D721Med (cell line): ENCODE data around the gene ACVR1.

Experiments used
- DNase-seq: peaks from one replicate; pipeline ENCODE4 v3.0.0; 2011; ENCODE audit warnings: low spot score; ENCODE audit not compliant: insufficient read length
- FAIRE-seq: peaks from 2 replicates; lab custom pipeline; 2011; peaks lifted over from hg19 to GRCh38; lab: Jason Lieb, UNC
- TF ChIP-seq, protein P1 (sequence below): IDR thresholded peaks from 2 replicates; pipeline ENCODE4 v1.5.1; 2012; ENCODE audit warnings: mild to moderate bottlenecking, control low read depth; ENCODE audit not compliant: insufficient read depth; ENCODE audit errors: missing control alignments

ACVR1 gene

DNA sequence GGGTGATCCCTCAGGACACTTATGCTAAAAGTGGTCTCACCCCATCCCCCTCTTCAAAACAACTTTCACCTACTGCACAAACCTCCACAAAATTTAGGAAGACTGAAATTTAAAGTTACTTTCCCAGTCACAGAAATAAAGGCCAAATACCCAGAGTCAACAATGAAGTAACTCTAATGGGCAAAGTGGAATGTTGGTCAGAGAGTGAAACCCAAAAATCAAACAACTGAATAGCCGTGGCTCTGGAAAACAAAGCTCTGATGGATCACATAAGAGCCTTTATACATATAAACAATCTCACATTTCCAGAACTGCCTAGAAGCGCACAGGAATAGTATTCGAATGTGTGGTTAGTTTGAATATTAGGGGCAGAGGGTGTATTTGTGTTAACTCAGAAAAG, 4.7 kb downstream of the ACVR1 start:
- FAIRE-seq (no peak), DNase-seq (no peak)
- TF ChIP-seq, protein P1, sequence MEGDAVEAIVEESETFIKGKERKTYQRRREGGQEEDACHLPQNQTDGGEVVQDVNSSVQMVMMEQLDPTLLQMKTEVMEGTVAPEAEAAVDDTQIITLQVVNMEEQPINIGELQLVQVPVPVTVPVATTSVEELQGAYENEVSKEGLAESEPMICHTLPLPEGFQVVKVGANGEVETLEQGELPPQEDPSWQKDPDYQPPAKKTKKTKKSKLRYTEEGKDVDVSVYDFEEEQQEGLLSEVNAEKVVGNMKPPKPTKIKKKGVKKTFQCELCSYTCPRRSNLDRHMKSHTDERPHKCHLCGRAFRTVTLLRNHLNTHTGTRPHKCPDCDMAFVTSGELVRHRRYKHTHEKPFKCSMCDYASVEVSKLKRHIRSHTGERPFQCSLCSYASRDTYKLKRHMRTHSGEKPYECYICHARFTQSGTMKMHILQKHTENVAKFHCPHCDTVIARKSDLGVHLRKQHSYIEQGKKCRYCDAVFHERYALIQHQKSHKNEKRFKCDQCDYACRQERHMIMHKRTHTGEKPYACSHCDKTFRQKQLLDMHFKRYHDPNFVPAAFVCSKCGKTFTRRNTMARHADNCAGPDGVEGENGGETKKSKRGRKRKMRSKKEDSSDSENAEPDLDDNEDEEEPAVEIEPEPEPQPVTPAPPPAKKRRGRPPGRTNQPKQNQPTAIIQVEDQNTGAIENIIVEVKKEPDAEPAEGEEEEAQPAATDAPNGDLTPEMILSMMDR = no peak

- no peak for DNase-seq
- TF ChIP-seq, protein P1 = no peak
- FAIRE-seq = no peak
Observed at GRCh38 chr2:157868993-157869392, 7.1 kb downstream of the ACVR1 start.

- TF ChIP-seq, protein P1 = no peak
Observed at GRCh38 chr2:157867703-157868102, 8.4 kb downstream of the ACVR1 start.

GRCh38 chr2:157866666-157867642, 9.2 kb downstream of the ACVR1 start:
- FAIRE-seq = no peak
- DNase-seq = no peak
- TF ChIP-seq, protein P1 = no peak

More at GRCh38 chr2:157867703-157868102, 8.4 kb downstream of the ACVR1 start:
- FAIRE-seq = no peak
- DNase-seq = no peak

- DNase-seq = no peak
- FAIRE-seq = no peak
- TF ChIP-seq, protein P1 = no peak
Observed at GRCh38 chr2:157866202-157866601, 9.9 kb downstream of the ACVR1 start.

- TF ChIP-seq, protein P1 = no peak
- DNase-seq (no peak), FAIRE-seq (no peak)
Observed at GRCh38 chr2:157864857-157865430, 11.2 kb downstream of the ACVR1 start.
